HepG2 (cell line): ENCODE data around the gene UTP25. TPM values are rescaled to one million over a fixed set of nuclear protein-coding genes. Genes with fewer than 3 reads are reported as not detected.
"Not testable (repeated sequence)": the region's sequence is repeated elsewhere in the genome, so short reads cannot be mapped to it uniquely, and the experiment has no call there.

ENCODE experiments used
- ATAC-seq: fragments of 200-7000 bp; cut with Tn5 transposase; 3 replicates; pipeline ENCODE4 v1.9.1; 2020; ENCODE audit warnings: mild to moderate bottlenecking, moderate library complexity
- BruUV-seq: library from RNA; stranded (reverse); fragments of 400-500 nt; replicated peaks from 2 replicates; lab custom pipeline; 2021; lab: Mats Ljungman, UMichigan
- CTCF ChIA-PET: fragments of 300-600 bp; formaldehyde crosslinking; extraction: SDS; loops from one replicate; lab custom pipeline; 2021; ENCODE audit warnings: low total read pairs, inconsistent platforms, low intra/inter-chr PET ratio; lab: Yijun Ruan, JAX
- POLR2A ChIA-PET: fragments of 350-600 bp; sonication (Branson Sonifier 250); formaldehyde crosslinking; loops from one replicate; lab custom pipeline; 2020; ENCODE audit warnings: antibody characterized with exemption, inconsistent platforms; lab: Yijun Ruan, JAX
- DNase-seq: peaks from one replicate; pipeline ENCODE4 v3.0.0-alpha.2; 2015; ENCODE audit warnings: low spot score
- FAIRE-seq: peaks from 3 replicates; lab custom pipeline; 2011; peaks lifted over from hg19 to GRCh38; lab: Jason Lieb, UNC
- H2AFZ ChIP-seq: one replicate; pipeline ENCODE4 v1.6.1; 2011; ENCODE audit warnings: low read length, inconsistent platforms
- H3K27ac ChIP-seq: fragments of 300-600 bp; 3 replicates; pipeline ENCODE4 v1.8.0; 2011; ENCODE audit warnings: mixed run types, mild to moderate bottlenecking, mixed read lengths, low read length, inconsistent platforms; ENCODE audit not compliant: insufficient read depth; ENCODE audit errors: extremely low read length
- H3K27me3 ChIP-seq, 2 experiments: fragments of 200-600 bp in 1 of 2; 2 replicates in 1 of 2; 3 replicates in 1 of 2; pipeline versions ENCODE4 v1.6.0 to v1.8.0; 2011; ENCODE audit warnings: low read length in 2 of 2, mild to moderate bottlenecking in 2 of 2, moderate library complexity in 2 of 2, inconsistent platforms in 1 of 2; ENCODE audit not compliant: insufficient read depth in 2 of 2, control insufficient read depth in 1 of 2
- H3K36me3 ChIP-seq, 2 experiments: fragments of 200-600 bp in 1 of 2; replicated peaks in 1 of 2; 2 replicates in 1 of 2; 3 replicates in 1 of 2; pipeline versions ENCODE4 v1.5.1 to v1.8.0; 2011; ENCODE audit warnings: low read length in 2 of 2, inconsistent platforms in 1 of 2; ENCODE audit not compliant: insufficient read depth in 2 of 2, control insufficient read depth in 1 of 2
- H3K4me1 ChIP-seq: 2 replicates; pipeline ENCODE4 v1.5.1; 2012; ENCODE audit warnings: low read length, inconsistent platforms; ENCODE audit not compliant: insufficient read depth
- H3K4me2 ChIP-seq: 2 replicates; pipeline ENCODE4 v1.6.0; 2011; ENCODE audit warnings: low read depth, low read length, inconsistent platforms
- H3K4me3 ChIP-seq, 3 experiments: fragments of 200-600 bp in 1 of 3; sonication (generic), shearing (Covaris generic) in 1 of 3; replicated peaks in 1 of 3; 2 replicates each; pipeline ENCODE4 v1.5.1; 2011 to 2016; ENCODE audit warnings: low read length in 3 of 3, inconsistent platforms in 2 of 3, low read depth in 2 of 3, mild to moderate bottlenecking in 2 of 3, control low read depth in 1 of 3, mixed read lengths in 1 of 3; ENCODE audit not compliant: insufficient read depth in 1 of 3
- H3K79me2 ChIP-seq: one replicate; pipeline ENCODE4 v1.6.1; 2011; ENCODE audit warnings: low read length, inconsistent platforms; ENCODE audit not compliant: insufficient read depth
- H3K9ac ChIP-seq: 2 replicates; pipeline ENCODE4 v1.6.0; 2011; ENCODE audit warnings: mild to moderate bottlenecking, low read depth, low read length, inconsistent platforms; ENCODE audit not compliant: insufficient read depth
- H3K9me3 ChIP-seq: 2 replicates; pipeline ENCODE4 v1.5.1; 2012; ENCODE audit warnings: mild to moderate bottlenecking, low read length
- H4K20me1 ChIP-seq: 2 replicates; pipeline ENCODE4 v1.6.0; 2011; ENCODE audit warnings: inconsistent platforms, mild to moderate bottlenecking, low read length, moderate library complexity; ENCODE audit not compliant: insufficient read depth
- IRX3 ChIP-seq: sonication (generic); formaldehyde crosslinking; IDR thresholded peaks from 2 replicates; pipeline ENCODE4 v1.8.1; 2023; ENCODE audit warnings: mild to moderate bottlenecking, low read depth, missing genetic modification reagents, borderline replicate concordance
- RERE ChIP-seq: IDR thresholded peaks from 2 replicates; pipeline ENCODE4 v1.6.1; 2016; ENCODE audit warnings: low read depth, missing genetic modification reagents, missing compliant biosample characterization
- SALL1 ChIP-seq: sonication (generic); formaldehyde crosslinking; IDR thresholded peaks from 2 replicates; pipeline ENCODE4 v1.8.0; 2022; ENCODE audit warnings: mild to moderate bottlenecking, missing genetic modification reagents
- ZBTB7B ChIP-seq: sonication (generic); formaldehyde crosslinking; IDR thresholded peaks from 2 replicates; pipeline ENCODE4 v1.4.0; 2020; ENCODE audit warnings: missing genetic modification reagents
- WGBS: methylation state at CpG from one replicate; pipeline ENCODE4 v1.1.6; 2017; ENCODE audit warnings: low lambda C conversion rate; 5-methylcytosine and 5-hydroxymethylcytosine counted together
- in situ Hi-C: cut with HindIII; loops from 2 replicates; pipeline ENCODE4 v1.10.0; 2017; ENCODE audit warnings: low pct_unique_long_range_greater_than_20kb; ENCODE audit not compliant: extremely low pct_ligation_motif_present
- intact Hi-C: fragments of 100-400 bp; cut with micrococcal nuclease; formaldehyde crosslinking; loops from one replicate; pipeline ENCODE4 v1.10.0; 2022; ENCODE audit not compliant: unreplicated experiment
- polyA plus RNA-seq, 8 experiments: library from polyadenylated mRNA; depleted of rRNA in 3 of 8; stranded (reverse) in 7 of 8; unstranded in 1 of 8; fragments of >200 nt; fragmentation: Illumina TruSeq in 4 of 8; extraction: Trizol in 4 of 8; gene quantifications; 2 replicates each; pipeline versions ENCODE4 v1.2.1 to v1.2.3, GENCODE V29; 2011 to 2016; ENCODE audit warnings: low read depth in 4 of 8, missing spikeins in 1 of 8, mixed read lengths in 1 of 8; ENCODE audit not compliant: insufficient read depth in 1 of 8
- total RNA-seq, 5 experiments: library from RNA; depleted of rRNA; stranded (reverse); fragments of >200 nt; fragmentation: Illumina TruSeq; extraction: Trizol; gene quantifications; 2 replicates each; pipeline ENCODE4 v1.2.3, GENCODE V29; 2016; ENCODE audit warnings: low read depth in 1 of 5

UTP25 gene
- total and polyA plus RNA-seq, 2 of the 13 experiments (the other 11 are each of a cell fraction or from before 2014, with no cell fraction given), result 4.8 to 5.7 TPM

- no peak for ATAC-seq
- DNase-seq, result no peak
- Histone ChIP-seq H2AFZ (no peak overlapping the region), H3K27me3 (no peaks in the 10 kb centered on the region), H3K4me1 (no peaks in the 10 kb centered on the region), H3K9me3 (no peaks in the 10 kb centered on the region), H3K4me3 (no peak overlapping the region), H3K36me3 (no peaks in the 10 kb centered on the region), H3K27ac (no peak overlapping the region), H3K9ac (no peak overlapping the region), H3K4me2 (no peak overlapping the region), H4K20me1 (no peaks in the 10 kb centered on the region), H3K79me2 (no peaks in the 10 kb centered on the region)
- 0% methylated on average over 2 of the region's 2 CpGs for WGBS
- in situ Hi-C loops, result no loop called here
- CTCF ChIA-PET, result no interaction called here
- POLR2A ChIA-PET, result no interaction called here
- FAIRE-seq, result no peak
- intact Hi-C loops, result no loop called here
- no peak for TF ChIP-seq IRX3 (CRISPR knock-in tag)
- no peak for TF ChIP-seq RERE (CRISPR knock-in tag)
- TF ChIP-seq ZBTB7B, result no peak
- no peak for TF ChIP-seq SALL1 (CRISPR knock-in tag)
- no TSS peak for BruUV-seq
These were observed 73.4 kb downstream of the UTP25 start for GRCh38 chr1:209901211-209901610.

- H3K36me3 ChIP-seq, H4K20me1 ChIP-seq, DNase-seq, H2AFZ ChIP-seq, H3K4me2 ChIP-seq, ATAC-seq, FAIRE-seq, POLR2A ChIA-PET, H3K4me1 ChIP-seq, H3K4me3 ChIP-seq, CTCF ChIA-PET, H3K9me3 ChIP-seq, BruUV-seq, in situ Hi-C loops, H3K9ac ChIP-seq, H3K27ac ChIP-seq, H3K27me3 ChIP-seq, intact Hi-C loops, H3K79me2 ChIP-seq: not testable (repeated sequence)
- WGBS, result 0% methylated on average over 1 of the region's 1 CpG
These were observed 77.0 kb downstream of the UTP25 start for GRCh38 chr1:209904774-209905173.
